Stimulated activated naive CD4-positive, alpha-beta T cell treated with Interleukin-2 at 50 U/mL for 16 hours (primary cell): Measurements from ENCODE around the gene PPARA.
A peak's percentile ranks its signal among the peaks of the same experiment; 100 is the strongest.
"Not testable (repeated sequence)": the region's sequence is repeated elsewhere in the genome, so short reads cannot be mapped to it uniquely, and the experiment has no call there.

Experiments used
- DNase-seq: peaks from one replicate; lab custom pipeline; 2025; lab: John Stamatoyannopoulos, UW

Gene PPARA

GRCh38 chr22:46246178-46246577, 95.9 kb downstream of the PPARA start:
- DNase-seq, result no peak

- DNase-seq, result no peak
Measured at GRCh38 chr22:46247443-46247975, 97.2 kb downstream of the PPARA start.

- DNase-seq, result peak; percentile 92
Measured at GRCh38 chr22:46250035-46250782, 99.9 kb downstream of the PPARA start, which contains the start of gene CDPF1. Gene CDPF1, minus strand, starts transcription at chr22:46250293. Its CDS starts 2,009 bp downstream, at chr22:46248284.

GRCh38 chr22:46250783-46251125, 100.4 kb downstream of the PPARA start:
- DNase-seq, result no peak

- no peak for DNase-seq
Measured at GRCh38 chr22:46251266-46251665, 100.9 kb downstream of the PPARA start.

GRCh38 chr22:46251816-46252380, 101.6 kb downstream of the PPARA start:
- DNase-seq, result no peak

GRCh38 chr22:46256358-46256958, 106.1 kb downstream of the PPARA start:
- no peak for DNase-seq

- DNase-seq, result no peak
Measured at GRCh38 chr22:46259374-46259773, 109.0 kb downstream of the PPARA start.

- no peak for DNase-seq
Measured at GRCh38 chr22:46260038-46260437, 109.7 kb downstream of the PPARA start.

- no peak for DNase-seq
Measured at GRCh38 chr22:46262449-46263215, 112.3 kb downstream of the PPARA start.

GRCh38 chr22:46263216-46263590, 112.9 kb downstream of the PPARA start, which contains the start of gene PKDREJ:
Gene PKDREJ, minus strand, starts transcription at chr22:46263343. Its CDS starts 21 bp downstream, at chr22:46263322.
- DNase-seq, result no peak

- DNase-seq, result not testable (repeated sequence)
Measured at GRCh38 chr22:46264520-46264919, 114.2 kb downstream of the PPARA start.

- not testable (repeated sequence) for DNase-seq
Measured at GRCh38 chr22:46265627-46266026, 115.3 kb downstream of the PPARA start.

- DNase-seq, result peak; percentile 29
Measured at GRCh38 chr22:46267431-46268279, 117.3 kb downstream of the PPARA start, which contains the start of gene TTC38. Gene TTC38, plus strand, starts transcription at chr22:46268008. Its CDS starts 32 bp downstream, at chr22:46268040.

- no peak for DNase-seq
Measured at GRCh38 chr22:46269564-46269963, 119.2 kb downstream of the PPARA start.

GRCh38 chr22:46272196-46272595, 121.9 kb downstream of the PPARA start:
- DNase-seq, result no peak

GRCh38 chr22:46272762-46273431, 122.6 kb downstream of the PPARA start:
- DNase-seq, result no peak

GRCh38 chr22:46273432-46274148, 123.3 kb downstream of the PPARA start:
- no peak for DNase-seq

GRCh38 chr22:46274381-46274780, 124.1 kb downstream of the PPARA start:
- no peak for DNase-seq
